MCF 10A (cell line): ENCODE results near the gene TEKT3. TPM values are rescaled to one million over a fixed set of nuclear protein-coding genes. Genes with fewer than 3 reads are reported as not detected.

Experiments
- BruUV-seq: library from RNA; stranded (reverse); fragments of 400-500 nt; replicated peaks from 2 replicates; lab custom pipeline; 2021; lab: Mats Ljungman, UMichigan
- CTCF ChIA-PET: fragments of 300-600 bp; sonication (Branson Sonifier 250); formaldehyde crosslinking; extraction: SDS; loops from one replicate; lab custom pipeline; 2021; ENCODE audit warnings: antibody characterized with exemption, inconsistent platforms; lab: Yijun Ruan, JAX
- POLR2A ChIA-PET: fragments of 300-600, 350-650 bp; sonication (Branson Sonifier 250); formaldehyde crosslinking; extraction: SDS; loops from one replicate; lab custom pipeline; 2020; ENCODE audit warnings: antibody characterized with exemption, inconsistent platforms; lab: Yijun Ruan, JAX
- DNase-seq: peaks from one replicate; pipeline ENCODE4 v3.0.0-alpha.2; 2018; ENCODE audit not compliant: unreplicated experiment
- H3K27ac Mint-ChIP-seq: one replicate; pipeline ENCODE4 v1.8.0; 2022; ENCODE audit warnings: mild to moderate bottlenecking, low read depth, mixed read lengths; ENCODE audit not compliant: unreplicated experiment
- H3K27me3 Mint-ChIP-seq: one replicate; pipeline ENCODE4 v1.8.0; 2022; ENCODE audit warnings: mixed read lengths; ENCODE audit not compliant: insufficient read depth, unreplicated experiment
- H3K36me3 Mint-ChIP-seq: one replicate; pipeline ENCODE4 v1.8.0; 2022; ENCODE audit warnings: mild to moderate bottlenecking, moderate library complexity, mixed read lengths; ENCODE audit not compliant: insufficient read depth, unreplicated experiment
- H3K4me1 Mint-ChIP-seq: one replicate; pipeline ENCODE4 v1.8.0; 2022; ENCODE audit warnings: mixed read lengths; ENCODE audit not compliant: insufficient read depth, unreplicated experiment
- H3K4me3 Mint-ChIP-seq: one replicate; pipeline ENCODE4 v1.8.0; 2022; ENCODE audit warnings: mild to moderate bottlenecking, moderate library complexity, mixed read lengths; ENCODE audit not compliant: unreplicated experiment
- H3K9me3 Mint-ChIP-seq: one replicate; pipeline ENCODE4 v1.8.0; 2022; ENCODE audit warnings: mixed read lengths; ENCODE audit not compliant: unreplicated experiment
- CTCF ChIP-seq: fragments of 200-600 bp; IDR thresholded peaks from one replicate; pipeline ENCODE4 v1.8.0; 2022; ENCODE audit warnings: antibody characterized with exemption, mild to moderate bottlenecking; ENCODE audit not compliant: unreplicated experiment
- intact Hi-C: fragments of 100-400 bp; cut with micrococcal nuclease; formaldehyde crosslinking; loops from 2 replicates; pipeline ENCODE4 v1.14.1; 2022
- total RNA-seq: library from RNA; stranded (reverse); gene quantifications from 2 replicates; pipeline ENCODE4 v1.2.3, GENCODE V29; 2022

Gene TEKT3
- total RNA-seq, 1 experiment from 2014 or later = not detected

- DNase-seq = no peak
- Mint-ChIP-seq H3K27ac (no peak within 1 kb of the TSS), H3K9me3 (no peaks in the 10 kb centered on the region), H3K4me1 (peaks cover 4% of the 10 kb centered on the region), H3K36me3 (no peaks in the 10 kb centered on the region), H3K27me3 (peaks cover 74% of the 10 kb centered on the region), H3K4me3 (no peak within 1 kb of the TSS)
- ChIA-PET CTCF (interaction anchor here (3.1 to 9.3 kb wide), 2 partner anchors 8 to 236 kb away, joined by 12 to 148 read pairs; no protein-coding TSS in a partner anchor), POLR2A (interaction anchor here (0.6 kb wide), 1 partner anchor 736 kb away, joined by 3 read pairs; no protein-coding TSS in a partner anchor)
- no TSS peak for BruUV-seq
- TF ChIP-seq CTCF = no peak
- intact Hi-C loops = no loop called here
Observed at GRCh38 chr17:15265131-15265530, 76.3 kb downstream of the TEKT3 start, which contains the start of gene PMP22. TSS of gene PMP22 (minus strand) at chr17:15265326. CDS start at chr17:15260727, 4,599 bp downstream.

- Mint-ChIP-seq H3K27ac (no peak overlapping the region), H3K9me3 (no peaks in the 10 kb centered on the region), H3K4me3 (no peak overlapping the region), H3K36me3 (no peaks in the 10 kb centered on the region), H3K4me1 (peaks cover 4% of the 10 kb centered on the region), H3K27me3 (peaks cover 73% of the 10 kb centered on the region)
- TF ChIP-seq CTCF = no peak
- ChIA-PET CTCF (interaction anchor here (0.6 to 9.3 kb wide), 3 partner anchors 163 to 237 kb away, joined by 3 to 148 read pairs (median 4); no protein-coding TSS in a partner anchor), POLR2A (interaction anchor here (0.6 to 1.8 kb wide), 2 partner anchors 239 to 736 kb away, joined by 3 to 9 read pairs; no protein-coding TSS in a partner anchor)
- intact Hi-C loops = no loop called here
- DNase-seq = no peak
- BruUV-seq = no TSS peak
Observed at GRCh38 chr17:15264542-15264941, 76.9 kb downstream of the TEKT3 start.

GRCh38 chr17:15263680-15264079, 77.7 kb downstream of the TEKT3 start:
- no TSS peak for BruUV-seq
- no peak for DNase-seq
- ChIA-PET POLR2A (interaction anchor here (1.8 kb wide), 1 partner anchor 240 kb away, joined by 9 read pairs; no protein-coding TSS in a partner anchor), CTCF (interaction anchor here (0.6 to 9.3 kb wide), 5 partner anchors 16 to 392 kb away, joined by 3 to 148 read pairs (median 4); no protein-coding TSS in a partner anchor)
- no peaks in the 10 kb centered on the region for H3K9me3 Mint-ChIP-seq
- intact Hi-C loops = no loop called here
- H3K4me3 Mint-ChIP-seq = no peak overlapping the region
- no peak overlapping the region for H3K27ac Mint-ChIP-seq
- H3K4me1 Mint-ChIP-seq = peaks cover 4% of the 10 kb centered on the region
- no peak for TF ChIP-seq CTCF
- H3K36me3 Mint-ChIP-seq = no peaks in the 10 kb centered on the region
- peaks cover 64% of the 10 kb centered on the region for H3K27me3 Mint-ChIP-seq

- BruUV-seq = no TSS peak
- intact Hi-C loops = no loop called here
- Mint-ChIP-seq H3K4me3 (no peak overlapping the region), H3K27ac (no peak overlapping the region), H3K4me1 (peaks cover 4% of the 10 kb centered on the region), H3K36me3 (no peaks in the 10 kb centered on the region), H3K9me3 (no peaks in the 10 kb centered on the region), H3K27me3 (peaks cover 60% of the 10 kb centered on the region)
- DNase-seq = peak; percentile 25
- CTCF ChIA-PET = interaction anchor here (0.6 to 9.3 kb wide), 7 partner anchors 15 to 391 kb away, joined by 3 to 148 read pairs (median 4); no protein-coding TSS in a partner anchor
- no peak for TF ChIP-seq CTCF
- POLR2A ChIA-PET = interaction anchor here (1.8 kb wide), 1 partner anchor 240 kb away, joined by 9 read pairs; no protein-coding TSS in a partner anchor
Observed at GRCh38 chr17:15263206-15263579, 78.2 kb downstream of the TEKT3 start.
